Activated CD4-positive, alpha-beta T cell treated with anti-CD3 and anti-CD28 coated beads for 48 hours (primary cell): Measurements from ENCODE around the gene PTBP3.

ENCODE experiments used
- DNase-seq: peaks from one replicate; pipeline ENCODE4 v3.0.0-alpha.2; 2020

Gene PTBP3

DNA sequence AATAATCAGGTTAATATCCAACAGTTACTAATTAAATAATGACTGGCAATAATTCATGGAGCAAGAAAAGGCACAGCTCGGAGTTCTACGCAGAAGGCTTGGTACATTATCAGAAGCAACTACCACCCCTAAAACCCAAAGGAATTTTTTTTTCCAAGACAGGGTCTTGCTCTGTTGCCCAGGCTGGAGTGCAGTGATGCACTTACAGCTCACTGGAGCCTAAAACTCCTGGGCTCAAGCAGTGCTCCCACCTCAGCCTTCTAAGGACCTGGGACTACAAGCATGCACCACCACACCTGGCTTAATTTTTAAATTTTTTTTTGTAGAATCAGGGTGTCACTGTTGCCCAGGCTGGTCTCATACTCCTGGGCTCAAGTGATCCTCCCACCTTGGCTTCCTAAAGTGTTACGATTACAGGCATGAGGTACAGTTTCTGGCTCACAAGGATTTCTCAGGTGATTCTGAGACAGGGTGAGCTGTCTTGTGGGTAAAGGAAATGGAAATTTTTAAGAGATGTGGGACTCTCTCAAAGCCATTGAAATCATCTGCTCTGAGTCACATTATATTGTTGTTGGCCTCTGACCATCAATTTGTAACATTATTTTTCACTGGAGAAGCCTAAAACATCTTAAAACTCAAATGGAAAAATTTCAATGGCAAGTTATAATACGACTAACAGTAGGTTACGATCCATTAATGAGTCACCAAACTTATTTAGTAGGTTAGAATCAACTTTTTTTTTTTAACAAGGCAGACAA lies 26.8 kb upstream of the PTBP3 start:
- no peak for DNase-seq

DNA sequence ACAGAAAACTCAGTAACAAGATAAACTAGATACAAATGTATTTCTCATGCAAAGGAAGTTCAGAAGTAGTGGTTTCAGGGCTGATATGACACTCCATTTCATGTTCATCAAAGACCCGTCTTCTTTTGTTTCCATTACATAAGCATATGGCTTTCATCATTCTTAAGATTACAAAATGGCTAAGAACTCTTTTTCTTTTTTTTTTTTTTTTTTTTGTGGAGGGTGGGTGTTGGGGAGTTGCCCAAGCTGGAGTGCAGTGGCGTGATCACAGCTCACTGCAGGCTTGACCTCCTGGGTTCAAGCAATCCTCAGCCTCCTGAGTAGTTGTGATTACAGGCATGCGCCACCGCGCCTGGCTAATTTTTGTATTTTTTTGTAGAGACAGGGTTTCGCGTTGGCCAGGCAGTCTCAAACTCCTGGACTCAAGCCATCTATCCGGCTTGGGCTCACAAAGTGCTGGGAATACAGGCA lies 22.0 kb upstream of the PTBP3 start:
- DNase-seq, result no peak

DNA sequence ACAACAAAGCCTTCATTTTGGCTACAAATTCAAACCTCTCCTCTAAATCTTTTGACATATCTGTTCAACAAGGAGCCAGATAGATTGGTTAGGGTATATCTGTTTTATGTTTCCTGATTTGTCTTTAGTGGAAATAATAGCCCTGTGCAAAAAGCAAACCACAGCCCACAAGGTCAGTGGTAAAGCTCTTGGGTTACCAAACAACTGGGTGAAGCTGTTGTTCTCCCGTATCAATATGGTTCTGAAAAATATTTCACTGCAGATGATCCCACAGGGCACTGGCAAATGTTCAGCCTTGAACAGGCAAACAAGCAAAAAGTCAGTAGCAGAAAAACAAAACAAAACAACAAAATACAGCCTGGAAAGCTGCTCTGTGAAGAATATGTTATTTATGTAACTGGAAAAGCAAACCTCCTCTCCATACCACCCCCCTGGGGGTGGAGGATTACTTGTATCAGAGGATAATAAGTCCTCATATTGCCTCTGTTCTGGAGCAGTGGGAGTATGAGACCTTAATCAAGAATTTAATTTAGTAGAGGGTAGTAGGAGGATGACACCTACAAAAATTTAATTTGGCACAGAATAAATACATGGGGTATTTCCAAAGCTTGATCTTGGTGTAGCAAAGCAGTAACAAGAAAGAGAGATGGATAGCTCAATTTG lies 20.8 kb upstream of the PTBP3 start:
- no peak for DNase-seq

DNA sequence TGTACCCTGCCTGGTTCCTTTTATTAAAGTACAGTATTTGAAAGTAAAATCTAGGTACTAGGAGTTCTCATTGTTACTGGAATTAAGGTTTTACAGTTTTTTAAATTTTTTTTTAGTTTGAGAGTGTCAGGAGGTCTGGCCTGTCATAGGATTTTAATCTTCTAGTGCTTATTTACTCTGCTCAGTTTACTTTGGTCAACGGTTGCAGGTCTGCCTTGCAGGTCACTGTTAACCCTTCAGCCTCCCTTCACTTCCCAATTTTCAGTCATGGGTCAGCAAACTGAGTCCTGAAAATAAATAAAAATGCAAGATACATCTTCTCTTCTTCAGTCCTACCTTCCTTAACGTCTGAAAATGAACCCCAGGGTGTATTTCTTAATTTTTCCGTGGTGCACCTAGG lies 18.8 kb upstream of the PTBP3 start:
- no peak for DNase-seq

DNA sequence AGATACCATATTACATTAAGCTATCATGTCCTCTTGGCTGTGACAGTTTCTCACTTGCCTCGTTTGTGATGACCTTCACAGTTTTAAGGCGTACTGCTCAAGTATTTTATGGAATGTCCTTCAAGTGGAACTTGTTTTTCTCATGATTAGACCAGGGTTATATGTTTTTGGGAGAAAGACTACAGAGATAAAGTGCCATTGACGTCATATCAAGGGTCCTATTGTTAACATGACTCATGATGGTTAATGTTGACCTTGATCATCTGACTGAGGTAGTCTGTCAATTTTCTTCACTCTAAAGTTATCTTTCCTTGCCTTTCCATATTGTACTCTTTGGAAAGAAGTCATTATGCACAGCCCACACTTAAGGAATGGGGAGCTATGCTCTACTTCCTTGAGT lies 17.8 kb upstream of the PTBP3 start:
- DNase-seq, result no peak

DNA sequence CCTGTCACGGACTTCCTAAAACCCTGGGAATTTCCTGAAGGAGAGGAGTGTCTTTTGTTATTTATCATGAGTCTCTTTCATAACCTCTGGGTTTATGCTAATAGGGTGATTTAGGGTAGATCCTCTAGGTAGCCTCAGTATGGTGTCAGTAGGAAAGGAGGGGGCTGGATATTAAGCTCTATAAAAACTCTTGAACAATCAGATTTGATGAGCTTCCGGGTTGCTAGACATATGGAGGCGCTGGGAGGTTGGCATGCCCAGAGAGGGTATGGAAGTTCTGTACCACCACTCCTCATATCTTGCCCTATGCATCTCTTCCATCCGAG lies 15.6 kb upstream of the PTBP3 start:
- DNase-seq, result no peak

DNA sequence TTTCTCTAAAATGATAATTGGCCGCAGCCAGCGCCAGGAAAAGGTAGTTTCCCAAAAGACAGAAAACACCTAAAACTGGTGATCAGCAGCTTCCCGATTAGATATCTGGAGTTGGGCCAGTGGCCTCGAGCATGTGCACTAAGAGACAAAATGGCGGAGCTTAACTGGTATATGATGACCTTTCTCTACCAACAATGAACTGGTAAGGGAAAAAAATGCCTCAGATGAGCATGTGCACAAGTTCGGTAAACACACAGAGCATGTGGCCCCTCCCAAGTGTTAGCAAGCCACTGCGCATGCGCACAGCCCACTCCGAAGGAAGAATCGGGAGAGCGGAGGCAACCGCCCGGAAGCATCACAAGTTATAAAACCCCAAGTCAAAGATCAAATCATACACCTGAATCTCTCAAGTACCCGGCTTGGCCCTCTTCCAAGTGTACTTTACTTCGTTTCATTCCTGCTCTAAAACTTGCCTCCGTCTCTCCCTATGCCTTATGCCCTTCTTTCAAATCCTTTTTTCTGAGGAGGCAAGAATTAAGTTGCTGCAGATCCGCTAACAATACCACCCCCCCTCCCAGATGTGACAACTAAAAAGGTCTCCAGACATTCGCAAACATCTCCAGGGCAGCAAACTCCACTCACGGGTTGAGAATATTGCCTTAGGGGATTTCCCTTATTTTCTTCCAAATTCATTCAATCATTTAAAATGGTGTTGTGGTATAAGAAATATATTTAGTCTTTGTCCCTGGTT lies 15.0 kb upstream of the PTBP3 start:
- DNase-seq, result peak; percentile 87

DNA sequence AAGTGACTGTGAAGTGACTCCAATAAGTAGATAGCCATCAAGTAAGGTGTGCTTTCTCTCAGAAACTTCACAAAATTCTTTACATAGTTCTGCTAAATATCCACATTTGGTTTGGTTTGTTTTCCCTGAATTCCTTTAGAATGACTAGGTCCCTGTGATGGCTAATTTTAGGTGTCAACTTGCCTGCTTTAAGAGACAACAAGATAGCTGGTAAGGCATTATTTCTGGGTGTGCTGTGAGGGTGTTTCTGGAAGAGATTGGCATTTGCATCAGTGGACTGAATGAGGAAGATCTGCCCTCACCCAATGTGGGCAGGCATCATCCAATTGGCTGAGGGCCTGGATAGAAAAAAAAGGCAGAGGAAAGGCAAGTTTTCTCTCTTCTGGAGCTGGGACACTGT lies 8.3 kb upstream of the PTBP3 start:
- no peak for DNase-seq

DNA sequence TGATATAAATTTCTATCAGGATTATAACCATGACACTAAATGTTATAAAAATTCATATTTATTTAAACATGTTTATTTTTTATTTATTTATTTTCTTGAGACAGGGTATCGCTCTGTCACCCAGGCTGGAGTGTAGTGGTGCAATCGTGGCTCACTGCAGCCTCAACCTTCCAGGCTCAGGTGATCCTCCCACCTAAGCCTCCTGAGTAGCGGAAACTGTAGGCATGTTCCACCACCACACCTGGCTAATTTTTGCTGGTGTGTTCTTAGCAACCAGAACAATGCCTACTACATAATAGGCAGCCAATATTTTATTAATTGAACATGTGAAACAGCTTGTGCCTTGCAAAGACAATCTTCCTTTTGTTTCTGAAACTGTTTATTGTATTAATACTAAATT lies 6.5 kb upstream of the PTBP3 start:
- DNase-seq, result no peak

DNA sequence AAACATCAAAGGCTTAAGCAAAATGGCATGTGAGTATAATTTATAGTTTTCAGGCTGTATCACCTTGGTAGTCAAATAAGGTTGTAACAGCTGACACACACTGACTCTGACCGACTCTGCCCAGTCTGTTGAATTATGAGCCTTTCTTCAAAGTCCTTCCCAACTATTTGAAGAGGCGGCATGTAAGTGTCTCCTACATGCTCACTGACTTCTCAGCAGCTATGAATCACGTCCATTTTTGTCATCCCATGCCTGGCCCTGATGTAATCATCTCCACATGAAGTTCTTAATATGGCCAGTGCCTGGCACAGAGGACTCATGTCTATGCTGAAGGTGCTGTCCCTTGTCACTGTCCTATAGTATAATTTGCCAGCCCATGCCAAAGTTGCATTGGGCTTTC lies 5.1 kb upstream of the PTBP3 start:
- no peak for DNase-seq

DNA sequence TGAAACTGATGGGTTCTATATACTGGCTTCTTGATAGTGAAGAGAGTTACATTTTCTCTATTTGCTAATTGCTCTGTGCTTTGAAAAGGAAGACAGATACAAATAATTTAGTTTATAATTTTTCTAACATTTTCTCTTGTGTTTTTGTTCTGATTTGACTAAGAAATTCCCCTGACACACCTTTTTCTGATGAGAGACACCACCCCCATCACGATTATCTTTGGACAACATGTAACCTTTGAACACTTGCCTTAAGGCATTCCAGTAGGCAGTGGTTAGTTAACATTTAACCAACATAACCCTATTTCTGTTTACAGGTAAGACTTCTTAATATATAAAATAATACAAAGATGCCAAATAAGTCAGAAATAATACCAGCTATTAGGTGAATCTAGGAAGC lies 4.1 kb upstream of the PTBP3 start:
- no peak for DNase-seq

DNA sequence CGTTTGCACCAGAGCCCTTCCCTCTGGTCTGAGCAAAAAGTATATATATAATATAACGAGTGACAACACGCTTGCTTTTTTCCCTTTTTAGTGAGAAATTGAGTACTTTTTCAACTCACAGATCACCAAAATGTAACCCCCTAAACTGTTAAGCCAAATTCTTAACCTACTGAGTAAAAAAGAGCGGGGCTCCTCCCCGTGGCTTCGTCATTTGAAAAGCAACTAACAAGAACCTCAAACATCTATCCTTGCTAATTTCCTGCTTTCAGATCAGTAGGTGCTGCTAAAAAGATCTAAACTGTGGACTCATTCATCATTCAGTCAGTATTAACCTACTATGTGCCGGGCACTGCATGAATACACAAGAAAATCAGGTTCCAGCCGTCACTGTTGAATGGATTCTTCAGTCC lies 1.0 kb upstream of the PTBP3 start:
- DNase-seq, result peak; percentile 69

DNA sequence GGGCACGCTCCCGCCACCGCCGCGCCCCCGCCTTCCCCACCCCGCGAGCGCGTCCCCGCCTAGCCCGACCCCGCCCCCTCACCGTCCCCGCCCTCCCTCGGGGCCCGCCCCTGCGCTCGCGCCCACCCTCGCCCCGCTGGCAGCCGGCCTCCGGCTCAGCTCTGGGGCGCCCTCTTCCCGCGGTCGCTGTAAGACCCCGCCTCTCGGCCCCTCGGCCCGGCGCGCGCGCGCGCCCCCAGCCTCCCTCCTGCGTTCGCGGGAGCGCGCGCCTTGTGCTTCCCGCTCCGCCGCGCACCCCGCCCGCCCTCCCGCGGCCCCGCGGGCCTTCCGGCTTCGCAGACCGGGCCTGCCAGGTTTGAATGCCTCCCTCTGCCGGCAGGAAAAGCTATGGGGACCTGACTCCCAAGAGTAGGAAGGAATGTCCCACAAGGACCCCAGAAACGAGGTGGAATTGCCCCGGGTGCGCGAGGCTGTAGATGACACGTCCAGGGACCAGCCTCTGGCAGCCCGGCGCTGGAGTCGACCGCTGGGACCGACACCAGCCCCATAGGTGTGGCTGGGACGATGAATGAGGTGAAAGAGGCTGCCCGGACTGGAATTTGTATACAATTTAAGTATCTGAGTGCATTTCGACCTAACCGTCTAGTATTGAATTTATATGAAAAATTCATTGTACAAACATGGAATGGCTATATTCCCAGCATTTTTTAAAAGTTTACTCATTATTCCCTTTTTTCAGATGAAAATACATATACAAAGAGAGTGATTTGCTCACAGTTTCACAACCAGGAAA lies 416 bp upstream of the PTBP3 start:
- DNase-seq, result peak; percentile 95

DNA sequence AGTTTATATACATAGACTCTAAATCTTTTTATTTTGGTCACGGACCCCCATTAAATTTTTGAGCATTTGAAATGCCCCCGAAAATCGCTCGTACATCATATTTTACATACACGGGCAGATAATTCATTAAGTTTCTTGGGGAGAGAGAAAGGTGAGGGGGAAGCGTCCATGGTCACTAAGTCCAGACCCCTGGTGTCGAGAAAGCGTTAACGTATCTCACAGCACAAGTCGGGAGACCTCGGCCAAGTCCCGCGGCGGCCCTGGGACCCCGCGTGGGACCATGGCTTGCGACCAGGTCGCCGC lies 794 bp downstream of the PTBP3 start:
- DNase-seq, result no peak

DNA sequence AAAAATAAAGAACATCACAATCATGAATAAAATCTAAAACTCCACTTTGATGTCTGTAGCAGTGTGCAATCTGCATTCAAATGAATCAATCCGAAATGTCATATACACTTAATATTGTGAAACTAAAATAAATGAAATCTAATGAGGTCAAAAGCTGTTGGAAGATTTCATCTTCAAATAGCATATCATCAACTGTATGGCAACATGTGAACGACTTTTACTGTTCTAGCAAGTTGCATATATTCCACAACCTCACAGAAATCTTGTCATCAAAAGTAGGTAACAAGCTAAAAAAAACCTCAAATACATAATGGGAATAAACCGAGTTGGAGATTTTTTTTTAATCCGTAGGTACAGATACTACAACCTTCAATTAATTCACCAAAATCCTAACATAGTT lies 1.2 kb downstream of the PTBP3 start:
- no peak for DNase-seq

DNA sequence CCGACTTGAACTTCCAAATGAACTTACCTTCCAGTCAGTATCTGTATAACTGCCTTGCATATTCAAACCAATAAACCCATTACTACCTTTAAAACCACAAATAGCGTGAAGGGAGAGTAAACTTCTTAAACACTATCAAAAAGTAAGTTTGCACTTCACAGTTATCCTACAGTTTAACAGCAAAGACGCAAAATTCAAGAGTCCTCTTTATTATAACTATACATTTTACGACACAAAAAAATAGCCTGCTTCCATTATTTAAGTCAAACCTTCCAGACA lies 1.8 kb downstream of the PTBP3 start:
- no peak for DNase-seq

DNA sequence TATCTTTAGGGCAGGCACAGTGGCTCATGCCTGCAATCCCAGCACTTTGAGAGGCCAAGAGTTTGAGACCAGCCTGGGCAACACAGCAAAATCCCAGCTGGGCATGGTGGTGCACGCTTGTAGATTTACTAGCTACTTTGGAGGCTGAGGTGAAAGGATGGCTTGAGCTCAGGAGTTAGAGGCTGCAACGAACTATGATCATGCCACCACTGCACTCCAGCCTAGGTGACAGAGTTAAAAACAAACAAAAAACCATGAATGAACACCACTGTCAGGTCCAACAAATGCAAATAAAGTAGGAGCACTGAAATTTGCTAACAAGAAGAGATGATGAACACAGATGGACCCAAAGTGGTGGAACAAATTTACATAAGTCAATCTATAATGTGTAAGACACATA lies 4.9 kb downstream of the PTBP3 start:
- no peak for DNase-seq

DNA sequence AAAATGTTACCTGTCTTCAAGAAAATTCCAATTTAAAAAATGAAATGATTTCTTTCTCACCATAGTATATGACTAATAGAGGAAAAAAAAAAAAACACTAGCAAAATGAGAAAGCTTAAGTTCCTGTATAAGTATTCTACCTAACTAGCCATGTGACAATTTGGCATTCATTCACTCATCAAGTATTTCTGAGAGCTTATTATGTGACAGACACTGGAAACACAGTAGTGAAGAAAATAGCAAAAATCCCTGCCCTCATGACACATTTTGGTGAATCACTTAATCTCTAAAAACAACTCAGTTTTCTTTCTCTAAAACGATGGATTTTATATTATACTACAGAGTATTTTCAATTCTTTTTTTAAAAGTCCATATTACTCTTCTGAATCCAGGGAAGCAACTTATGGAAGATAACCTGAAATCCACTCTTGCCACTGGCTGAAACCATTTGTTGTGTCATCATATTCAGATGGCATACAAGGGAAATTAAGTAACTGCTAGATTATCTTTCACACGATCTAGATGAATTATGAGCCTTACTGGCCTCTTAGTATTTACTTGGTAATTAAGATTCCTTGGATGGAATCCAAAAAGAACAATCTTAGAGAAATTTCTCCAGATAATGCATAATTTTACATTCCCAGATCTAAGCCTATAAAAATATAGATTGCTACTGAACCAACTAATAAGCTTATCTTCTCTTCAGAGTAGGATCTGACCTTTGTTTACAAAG lies 5.5 kb downstream of the PTBP3 start:
- no peak for DNase-seq

DNA sequence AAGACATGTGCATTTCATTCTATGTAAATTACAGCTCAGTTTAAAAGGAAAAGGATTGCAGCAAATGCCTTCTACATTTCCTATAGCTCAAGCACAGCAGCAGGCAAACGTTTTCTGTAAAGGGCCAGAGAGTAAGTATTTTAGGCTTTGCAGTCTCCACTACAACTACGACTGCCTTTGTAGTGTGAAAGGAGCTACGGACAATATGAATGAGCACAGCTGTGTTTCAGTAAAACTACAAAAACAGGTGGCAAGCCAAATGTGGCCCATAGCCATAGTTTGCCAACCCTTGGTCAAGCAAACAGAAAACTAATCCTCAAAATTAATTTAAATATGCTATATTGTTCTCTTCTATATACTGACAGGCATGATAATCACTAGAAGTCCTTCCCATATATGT lies 7.2 kb downstream of the PTBP3 start:
- no peak for DNase-seq

DNA sequence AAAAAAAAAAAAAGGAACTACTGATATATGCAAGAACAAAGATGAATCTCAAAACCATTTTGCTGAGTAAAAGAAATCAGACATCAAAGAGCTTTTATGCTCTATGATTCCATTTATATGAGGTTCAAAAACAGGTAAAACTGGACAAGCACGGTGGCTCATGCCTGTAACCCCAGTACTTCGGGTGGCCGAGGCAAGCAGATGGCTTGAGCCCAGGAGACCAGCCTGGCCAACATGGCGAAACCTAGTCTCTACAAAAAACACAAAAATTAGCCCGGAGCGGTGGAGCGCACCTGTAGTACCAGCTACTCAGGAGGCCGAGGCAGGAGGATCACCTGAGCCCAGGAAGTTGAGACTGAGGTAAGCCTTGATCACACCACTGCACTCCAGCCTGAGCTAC lies 7.8 kb downstream of the PTBP3 start:
- DNase-seq, result no peak

DNA sequence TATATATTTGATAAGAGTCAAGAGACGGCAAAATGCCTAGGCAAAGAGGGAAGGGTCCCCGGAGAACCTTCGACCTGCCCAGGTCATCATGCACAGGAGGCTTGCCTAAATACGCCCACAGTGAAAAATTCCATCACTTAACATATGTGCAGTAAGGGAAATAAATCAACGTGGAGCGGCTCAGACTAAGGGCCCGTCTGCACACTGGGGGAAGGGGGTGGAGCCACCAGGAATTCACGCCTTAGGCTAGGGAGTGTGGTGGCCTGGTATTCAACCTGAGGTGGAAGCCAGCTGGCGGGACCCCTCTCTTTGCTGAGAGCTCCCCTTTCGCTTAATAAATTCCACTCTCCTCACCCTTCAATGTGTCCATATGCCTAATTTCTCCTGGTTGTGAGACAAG lies 8.3 kb downstream of the PTBP3 start:
- no peak for DNase-seq

DNA sequence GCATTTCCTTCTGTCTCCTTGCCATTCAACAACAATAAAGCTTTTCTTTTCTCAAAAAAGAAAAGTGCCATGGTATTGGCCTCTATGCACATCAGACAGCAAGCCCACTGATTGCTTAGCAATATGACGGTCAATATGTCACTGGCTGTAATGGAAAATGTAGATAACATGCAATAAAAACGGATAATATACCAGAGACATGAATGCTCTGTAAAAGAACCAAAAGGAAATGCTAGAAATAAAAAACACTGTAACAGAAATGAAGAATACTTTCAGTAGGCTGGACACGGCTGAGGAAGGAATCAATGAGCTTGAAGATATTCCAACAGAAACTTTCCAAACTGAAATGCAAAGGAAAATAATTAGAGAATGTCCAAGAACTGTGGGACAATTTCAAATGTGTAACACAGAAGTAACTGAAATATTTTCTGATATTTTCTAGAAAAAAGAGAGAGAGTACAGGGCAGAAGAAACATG lies 10.0 kb downstream of the PTBP3 start:
- DNase-seq, result no peak
